Kidney capillary endothelial cell (primary cell): ENCODE results near the gene PIK3R1.
A peak's percentile ranks its signal among the peaks of the same experiment; 100 is the strongest.

Source experiments
- DNase-seq: peaks from one replicate; pipeline ENCODE4 v3.0.0-alpha.2; 2018; ENCODE audit warnings: low spot score

Gene PIK3R1

GRCh38 chr5:68271124-68271523 lies 55.6 kb downstream of the PIK3R1 start:
- no peak for DNase-seq

DNA sequence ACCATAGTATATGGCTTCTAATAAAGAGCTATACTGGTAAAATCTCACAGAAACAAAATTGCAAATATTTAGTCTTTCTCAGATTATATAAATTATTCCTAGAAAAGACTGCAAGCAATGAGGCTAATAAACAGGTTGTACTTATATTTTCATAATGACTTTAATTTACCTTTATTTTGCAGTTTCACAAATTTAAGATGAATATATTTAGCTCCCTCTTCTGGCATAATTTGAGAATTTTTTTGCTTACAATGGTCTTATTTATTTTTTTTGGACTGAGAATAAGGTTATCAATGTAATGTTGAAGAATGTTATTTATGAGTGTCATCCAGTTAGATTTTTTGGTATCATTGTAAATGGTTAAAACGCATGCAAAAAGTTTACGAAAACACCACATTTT lies 56.7 kb downstream of the PIK3R1 start:
- DNase-seq, result no peak

- DNase-seq, result no peak
These were observed 58.3 kb downstream of the PIK3R1 start for GRCh38 chr5:68273717-68274409.

GRCh38 chr5:68274847-68275651 lies 59.5 kb downstream of the PIK3R1 start:
- DNase-seq, result no peak

DNA sequence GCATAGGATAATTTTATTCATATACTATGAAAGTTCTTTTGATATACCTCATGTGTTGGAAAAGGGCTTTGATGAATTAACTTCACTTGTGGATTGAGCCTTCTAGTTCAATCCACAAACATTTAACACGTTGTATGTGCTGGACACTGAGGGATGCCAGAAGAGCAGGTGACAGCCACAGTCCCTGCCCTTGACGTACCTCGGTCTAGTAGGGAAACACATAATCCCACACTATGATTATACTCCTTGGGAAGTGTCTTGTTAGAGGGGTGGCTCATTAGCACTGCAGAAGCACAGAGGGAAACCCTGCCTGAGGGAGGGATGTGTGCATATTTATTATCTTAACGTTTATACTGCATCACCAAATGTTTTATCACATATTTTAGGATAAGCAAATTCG lies 61.2 kb downstream of the PIK3R1 start:
- DNase-seq, result no peak

DNA sequence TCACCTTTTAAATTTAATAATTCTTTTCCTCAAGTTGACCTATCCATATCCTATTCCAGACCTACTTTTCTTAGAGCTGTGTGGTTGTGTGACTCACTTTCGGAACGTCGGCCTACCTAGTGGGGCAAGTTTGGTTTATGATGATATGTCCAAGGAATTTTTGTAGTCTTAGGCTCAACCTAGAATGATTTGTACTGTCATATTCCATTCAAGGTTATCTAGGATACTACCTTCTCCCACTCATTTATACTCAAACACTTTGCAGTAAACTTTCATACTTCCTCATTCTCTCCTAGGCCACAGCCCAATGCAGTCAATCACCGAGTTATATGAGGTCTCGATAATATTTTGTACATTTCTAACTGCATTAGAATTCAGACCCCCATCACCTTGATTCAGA lies 61.9 kb downstream of the PIK3R1 start:
- DNase-seq, result no peak

- DNase-seq, result no peak
These were observed 64.4 kb downstream of the PIK3R1 start for GRCh38 chr5:68279984-68280383.

DNA sequence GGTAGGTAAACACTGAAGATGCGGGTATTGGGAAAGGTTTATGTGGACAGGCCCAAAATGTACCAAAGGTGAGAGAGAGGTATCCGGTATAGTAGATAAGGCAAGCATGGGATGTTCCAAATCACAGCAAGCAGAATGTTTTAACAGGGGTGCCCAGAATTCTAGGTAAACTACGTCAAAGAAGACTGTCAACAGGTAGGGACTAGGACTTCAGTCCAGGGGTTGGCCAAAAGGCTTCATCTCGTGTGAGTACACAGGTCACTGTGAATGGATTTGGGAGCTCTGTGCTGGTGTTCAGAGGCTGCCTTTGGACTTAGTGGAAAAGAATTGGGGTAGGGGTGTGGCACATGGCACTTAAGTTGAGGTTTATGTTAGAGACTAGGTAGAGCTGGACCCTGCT lies 66.4 kb downstream of the PIK3R1 start:
- no peak for DNase-seq

DNA sequence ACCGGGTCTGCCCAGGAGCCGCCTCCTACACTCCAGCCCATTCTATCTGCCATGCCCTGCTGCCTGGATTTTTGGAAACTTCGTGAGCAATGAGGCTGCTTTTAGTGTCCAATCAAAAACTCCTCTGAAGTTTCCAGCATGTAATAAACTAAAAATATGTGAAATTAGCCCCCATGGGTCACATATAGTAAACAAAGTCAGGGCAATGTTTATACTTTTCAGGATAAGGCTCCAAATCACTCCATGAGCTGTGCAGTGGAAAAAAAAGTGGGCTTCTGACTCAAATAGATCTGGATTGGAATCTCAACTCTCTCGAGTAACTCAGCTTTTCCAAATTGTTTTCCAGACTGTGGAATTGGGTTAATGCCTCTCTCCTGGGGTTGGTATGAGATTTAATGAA lies 68.2 kb downstream of the PIK3R1 start:
- no peak for DNase-seq

DNA sequence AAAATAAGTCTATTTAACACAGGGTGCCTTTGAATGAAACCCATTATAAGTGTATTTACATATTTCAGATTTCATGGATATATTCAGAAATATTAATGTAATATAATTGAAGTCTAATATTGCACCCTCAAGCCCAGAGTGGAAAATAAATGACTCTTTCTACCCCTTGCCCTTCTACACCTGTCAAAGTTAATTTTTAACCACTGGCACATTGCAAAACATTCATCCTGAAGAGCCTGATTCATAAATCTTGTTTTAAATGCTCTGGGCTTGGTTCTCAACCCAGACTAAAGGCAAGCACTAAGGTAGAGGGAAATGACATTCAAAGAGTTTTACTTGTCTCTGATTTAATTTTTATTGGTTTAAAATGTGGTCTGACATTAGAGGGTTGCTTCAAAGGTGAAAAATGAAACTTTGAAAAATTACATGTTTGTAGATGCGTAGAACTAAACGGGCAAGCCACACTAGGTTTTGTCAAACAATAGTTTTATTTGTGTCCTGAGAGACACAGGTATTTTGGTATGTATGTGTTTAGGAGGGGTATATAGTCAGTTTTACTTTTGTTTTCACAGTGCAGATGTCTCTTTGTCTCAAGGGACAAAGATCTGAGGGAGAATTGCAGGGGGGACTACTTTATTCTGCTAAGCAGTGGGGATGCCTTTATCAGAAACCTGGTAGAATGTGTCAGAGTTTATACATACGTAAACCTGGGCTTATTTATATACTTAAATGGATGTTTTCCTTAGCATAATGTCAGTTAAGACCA lies 69.7 kb downstream of the PIK3R1 start:
- DNase-seq, result no peak

DNA sequence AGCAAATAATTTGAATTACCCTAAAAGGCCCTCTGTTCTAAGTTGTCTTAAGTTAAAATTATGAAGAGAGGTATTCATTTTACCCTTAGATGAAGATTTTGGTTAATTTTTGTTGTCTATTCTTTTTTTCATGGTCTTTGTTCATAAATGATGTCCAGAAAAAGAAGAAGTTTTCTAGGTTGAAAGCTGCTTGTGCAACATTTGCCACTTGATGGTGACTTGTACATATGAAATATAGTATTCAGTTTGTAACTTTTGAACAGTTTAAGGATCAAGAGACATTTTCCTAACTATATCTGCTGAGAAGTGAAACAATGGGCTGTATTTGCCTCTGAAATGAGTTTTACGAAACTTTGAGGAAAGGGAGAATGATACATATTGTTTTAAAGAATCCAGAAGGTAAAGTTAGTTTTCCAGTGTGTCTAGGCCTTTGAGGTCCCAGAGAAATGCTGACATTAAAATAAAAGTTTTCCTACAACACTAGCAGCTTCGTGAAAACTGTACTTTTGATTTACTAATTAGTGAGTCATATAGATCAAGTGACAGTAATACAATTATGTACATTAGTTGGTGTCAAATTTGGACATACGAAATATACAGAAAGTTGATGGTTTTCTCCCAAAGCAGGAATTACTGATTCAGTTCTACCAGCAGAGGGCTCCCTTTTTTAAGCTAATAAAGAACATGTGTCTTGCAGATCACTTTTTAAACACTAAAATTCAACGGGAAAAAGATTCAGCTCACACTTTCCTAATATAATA lies 70.5 kb downstream of the PIK3R1 start:
- DNase-seq, result peak; percentile 71

DNA sequence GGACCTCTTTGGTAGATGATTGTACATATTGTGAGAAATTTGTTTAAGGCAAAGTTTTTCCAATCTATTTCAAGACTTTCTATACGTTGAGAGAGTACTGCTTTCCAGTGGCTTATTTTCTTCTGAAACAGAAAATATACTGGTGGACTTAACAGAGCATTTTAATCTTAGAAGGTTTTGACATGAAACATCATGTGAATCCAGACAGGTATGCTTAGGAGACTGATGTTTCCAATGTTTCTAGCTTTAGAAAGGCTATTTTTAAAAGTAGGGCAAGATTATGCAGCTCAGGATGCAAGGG lies 71.0 kb downstream of the PIK3R1 start:
- no peak for DNase-seq

DNA sequence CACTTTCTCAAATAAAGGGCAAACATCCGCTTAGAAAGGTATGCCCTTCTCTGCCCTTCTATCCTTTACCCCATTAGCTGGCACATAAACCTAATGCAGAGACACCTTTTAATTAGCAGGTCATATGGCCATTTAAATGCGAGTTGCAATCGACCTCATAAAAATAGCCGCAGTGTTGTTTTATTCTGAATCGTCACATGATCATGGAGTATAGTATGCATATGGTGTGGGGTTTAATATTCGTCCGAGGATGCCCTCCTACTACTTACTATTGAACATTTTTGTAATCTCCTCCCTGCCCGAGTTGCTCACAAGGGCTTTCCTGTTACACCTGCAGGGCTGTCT lies 72.0 kb downstream of the PIK3R1 start:
- DNase-seq, result no peak

DNA sequence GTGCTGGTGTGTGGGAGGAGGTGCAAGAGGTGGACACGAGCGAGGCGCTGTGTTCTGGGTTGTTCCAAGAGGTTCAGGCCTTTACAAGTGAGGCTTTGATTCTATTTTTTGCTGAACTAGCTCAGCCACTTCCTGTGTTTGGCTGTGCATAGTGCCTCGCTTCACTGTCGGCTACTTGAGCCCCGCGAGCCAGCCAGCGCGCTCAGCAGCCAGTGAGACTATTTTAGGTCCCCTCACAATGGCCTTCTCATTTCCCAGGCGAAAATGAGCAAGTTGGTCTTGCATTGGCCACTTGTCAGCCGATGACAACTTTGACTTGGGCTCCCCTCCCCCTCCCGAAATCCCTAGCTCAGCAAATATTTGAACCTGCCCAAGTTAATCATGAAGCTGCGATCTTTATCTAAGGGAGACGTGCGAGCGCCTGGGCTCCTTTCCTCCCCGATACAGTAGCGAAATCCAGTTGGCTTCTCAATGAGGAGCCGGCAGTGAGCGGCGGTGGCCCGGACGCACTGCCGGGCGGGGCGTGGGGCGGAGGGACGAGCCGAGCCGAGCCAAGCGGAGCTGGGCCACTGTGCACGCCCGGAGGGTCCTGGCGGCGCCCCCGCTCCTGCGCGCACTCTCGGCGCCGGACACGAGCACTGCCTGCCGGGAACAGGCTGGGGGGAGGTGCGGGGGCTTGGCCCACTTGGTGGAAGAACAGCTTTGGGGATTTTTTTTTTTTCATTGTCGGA lies 72.6 kb downstream of the PIK3R1 start:
- peak; percentile 66 for DNase-seq

- no peak for DNase-seq
These were observed 73.2 kb downstream of the PIK3R1 start for GRCh38 chr5:68288707-68289134.

- no peak for DNase-seq
These were observed 73.9 kb downstream of the PIK3R1 start for GRCh38 chr5:68289498-68289897.

DNA sequence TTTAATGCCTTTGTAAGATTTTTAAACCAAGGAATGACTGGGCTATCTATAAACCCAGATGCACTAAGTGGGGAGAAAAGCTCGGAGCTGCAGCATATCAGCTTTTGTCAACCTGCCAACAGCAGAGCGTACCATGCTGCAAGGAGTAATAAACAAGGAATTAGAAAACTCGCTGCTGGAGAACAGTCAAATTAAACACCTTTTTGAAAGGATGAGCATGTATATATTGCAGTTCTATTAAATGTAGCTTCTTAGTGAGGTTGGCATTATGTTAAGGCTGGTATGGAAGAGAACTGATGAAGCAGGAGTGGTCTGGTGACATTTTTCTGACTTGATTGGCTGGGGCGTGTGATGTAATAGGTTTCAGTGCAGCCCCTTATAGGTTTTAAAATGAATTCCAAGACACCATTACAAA lies 74.7 kb downstream of the PIK3R1 start:
- DNase-seq, result no peak

GRCh38 chr5:68290847-68291246 lies 75.3 kb downstream of the PIK3R1 start:
- DNase-seq, result no peak

- no peak for DNase-seq
These were observed 76.8 kb downstream of the PIK3R1 start for GRCh38 chr5:68292316-68292715.

DNA sequence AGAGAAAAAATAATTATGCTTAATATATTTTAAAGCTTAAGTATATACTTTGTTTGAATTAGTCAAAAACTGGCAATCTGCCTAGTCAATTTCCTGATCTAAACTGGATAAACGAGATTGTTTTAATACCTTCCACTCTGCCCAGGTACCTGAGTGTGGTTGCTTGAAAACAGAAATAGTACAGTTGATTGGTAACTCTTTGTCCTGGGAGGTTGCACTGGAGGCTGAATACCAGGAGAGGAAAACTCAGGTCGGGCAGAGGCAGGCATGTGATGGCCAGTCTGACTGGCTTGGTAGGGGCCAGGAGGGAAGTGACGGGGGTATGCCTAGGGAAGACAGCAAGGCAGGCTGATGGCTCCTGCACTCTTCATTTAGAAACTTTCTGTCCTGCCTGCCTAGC lies 80.2 kb downstream of the PIK3R1 start:
- DNase-seq, result no peak

- no peak for DNase-seq
These were observed 81.3 kb downstream of the PIK3R1 start for GRCh38 chr5:68296895-68297294.

GRCh38 chr5:68297656-68298055 lies 82.1 kb downstream of the PIK3R1 start:
- no peak for DNase-seq
